Measurements from ENCODE around the gene SNAI1.

GRCh38 chr20:49942303-49942702 lies 40.5 kb upstream of the SNAI1 start:
- TF ChIP-seq CTCF (IDR thresholded peaks at IDR 0.05), result no peak
- TF ChIP-seq POLR2A (IDR thresholded peaks at IDR 0.05), result no peak
- no peak for TF ChIP-seq POLR2AphosphoS5 (IDR thresholded peaks at IDR 0.05)

All from stomach (tissue), 4 donors.